ENCODE measurements around the gene NPAS2. TPM values are rescaled to one million over a fixed set of nuclear protein-coding genes. Genes with fewer than 3 reads are reported as not detected.

The NPAS2 gene
- total RNA-seq, 1 experiment from 2014 or later = 20.4 TPM

DNA sequence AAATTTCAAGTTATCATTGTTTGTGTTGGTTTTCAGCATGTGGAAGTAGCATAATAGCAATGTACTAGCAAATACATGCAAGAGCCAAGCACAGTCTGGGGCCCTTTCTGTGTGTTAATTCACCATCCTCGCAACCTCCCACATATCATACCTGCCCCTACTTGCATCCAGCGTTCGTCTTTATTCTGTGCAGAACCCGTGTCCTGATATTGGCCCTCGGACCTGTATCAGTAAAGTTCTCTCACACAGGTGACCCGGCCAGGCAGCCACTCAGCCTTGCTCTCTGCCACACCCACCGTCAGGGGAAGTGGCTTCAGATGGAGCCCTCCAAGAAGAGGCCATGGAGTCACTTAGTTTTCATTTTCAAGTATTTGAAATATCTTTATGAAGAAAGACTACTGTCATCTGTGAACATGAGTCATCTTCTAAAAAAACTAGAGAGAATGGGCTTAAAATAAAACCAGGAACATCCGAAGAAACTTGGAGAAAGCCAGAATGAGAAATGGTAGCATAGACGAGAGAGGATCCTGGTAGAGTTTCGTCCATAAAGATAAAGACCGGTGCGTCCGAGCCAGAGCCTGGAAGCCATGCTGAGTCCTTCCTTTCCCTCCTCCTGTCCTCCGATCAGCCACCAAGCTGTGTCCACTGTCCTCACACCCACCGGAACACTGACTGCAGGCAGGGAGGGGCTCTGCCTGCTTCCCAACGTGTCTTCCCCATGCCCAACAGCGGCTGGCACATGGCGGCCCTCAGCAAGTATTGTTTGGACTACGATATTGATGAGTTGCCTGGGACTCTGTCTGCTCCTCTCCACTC is 124.9 kb downstream of the NPAS2 start (continued):
- TF ChIP-seq, protein P1, sequence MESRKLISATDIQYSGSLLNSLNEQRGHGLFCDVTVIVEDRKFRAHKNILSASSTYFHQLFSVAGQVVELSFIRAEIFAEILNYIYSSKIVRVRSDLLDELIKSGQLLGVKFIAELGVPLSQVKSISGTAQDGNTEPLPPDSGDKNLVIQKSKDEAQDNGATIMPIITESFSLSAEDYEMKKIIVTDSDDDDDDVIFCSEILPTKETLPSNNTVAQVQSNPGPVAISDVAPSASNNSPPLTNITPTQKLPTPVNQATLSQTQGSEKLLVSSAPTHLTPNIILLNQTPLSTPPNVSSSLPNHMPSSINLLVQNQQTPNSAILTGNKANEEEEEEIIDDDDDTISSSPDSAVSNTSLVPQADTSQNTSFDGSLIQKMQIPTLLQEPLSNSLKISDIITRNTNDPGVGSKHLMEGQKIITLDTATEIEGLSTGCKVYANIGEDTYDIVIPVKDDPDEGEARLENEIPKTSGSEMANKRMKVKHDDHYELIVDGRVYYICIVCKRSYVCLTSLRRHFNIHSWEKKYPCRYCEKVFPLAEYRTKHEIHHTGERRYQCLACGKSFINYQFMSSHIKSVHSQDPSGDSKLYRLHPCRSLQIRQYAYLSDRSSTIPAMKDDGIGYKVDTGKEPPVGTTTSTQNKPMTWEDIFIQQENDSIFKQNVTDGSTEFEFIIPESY (IDR thresholded peaks at IDR 0.05; ENCODE audit: extremely low read depth, insufficient replicate concordance, low read length) = no peak
- TF ChIP-seq ZNF274 (IDR thresholded peaks at IDR 0.05; ENCODE audit: low read depth, low read length) (no peak), POLR2AphosphoS5 (IDR thresholded peaks at IDR 0.05; ENCODE audit: low read depth, low read length) (no peak), ATF3 (IDR thresholded peaks at IDR 0.05) (no peak)
- TF ChIP-seq, protein P2, sequence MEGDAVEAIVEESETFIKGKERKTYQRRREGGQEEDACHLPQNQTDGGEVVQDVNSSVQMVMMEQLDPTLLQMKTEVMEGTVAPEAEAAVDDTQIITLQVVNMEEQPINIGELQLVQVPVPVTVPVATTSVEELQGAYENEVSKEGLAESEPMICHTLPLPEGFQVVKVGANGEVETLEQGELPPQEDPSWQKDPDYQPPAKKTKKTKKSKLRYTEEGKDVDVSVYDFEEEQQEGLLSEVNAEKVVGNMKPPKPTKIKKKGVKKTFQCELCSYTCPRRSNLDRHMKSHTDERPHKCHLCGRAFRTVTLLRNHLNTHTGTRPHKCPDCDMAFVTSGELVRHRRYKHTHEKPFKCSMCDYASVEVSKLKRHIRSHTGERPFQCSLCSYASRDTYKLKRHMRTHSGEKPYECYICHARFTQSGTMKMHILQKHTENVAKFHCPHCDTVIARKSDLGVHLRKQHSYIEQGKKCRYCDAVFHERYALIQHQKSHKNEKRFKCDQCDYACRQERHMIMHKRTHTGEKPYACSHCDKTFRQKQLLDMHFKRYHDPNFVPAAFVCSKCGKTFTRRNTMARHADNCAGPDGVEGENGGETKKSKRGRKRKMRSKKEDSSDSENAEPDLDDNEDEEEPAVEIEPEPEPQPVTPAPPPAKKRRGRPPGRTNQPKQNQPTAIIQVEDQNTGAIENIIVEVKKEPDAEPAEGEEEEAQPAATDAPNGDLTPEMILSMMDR (IDR thresholded peaks at IDR 0.05 in 2 of 3, conservative IDR thresholded peaks at IDR 0.05 in 1 of 3; ENCODE audit: borderline replicate concordance in 1 of 3, insufficient read depth in 1 of 3, low read depth in 2 of 3, low read length in 2 of 3) = no peak

- H3K36me3 ChIP-seq (ENCODE audit: control insufficient read depth in 1 of 2, insufficient read depth in 2 of 2, low read length in 2 of 2) = no peaks in the 10 kb centered on the region
- H3K4me1 ChIP-seq (ENCODE audit: control insufficient read depth in 1 of 2, insufficient read depth in 2 of 2, low read length in 2 of 2) = no peaks in the 10 kb centered on the region
- H2AFZ ChIP-seq (ENCODE audit: low read depth, low read length, poor library complexity, severe bottlenecking) = no peak overlapping the region
- no peaks in the 10 kb centered on the region for H3K9me2 ChIP-seq (ENCODE audit: insufficient read depth)
- ATAC-seq = no peak
- RAD21 ChIA-PET (ENCODE audit: low non-redundant PET in 1 of 2, low total read pairs in 2 of 2, uncharacterized antibody in 2 of 2, unreplicated experiment in 2 of 2) = no interaction called here
- H3K27me3 ChIP-seq (ENCODE audit: insufficient read depth, low read length) = no peaks in the 10 kb centered on the region
- H4K20me1 ChIP-seq (ENCODE audit: insufficient read depth) = no peaks in the 10 kb centered on the region
- H3K9me3 ChIP-seq (ENCODE audit: control insufficient read depth in 1 of 2, insufficient read depth in 1 of 2, low read depth in 1 of 2, low read length in 2 of 2) = no peaks in the 10 kb centered on the region
- TF ChIP-seq ZFX (IDR thresholded peaks at IDR 0.05) = no peak
- TF ChIP-seq POLR2AphosphoS5 (IDR thresholded peaks at IDR 0.05; ENCODE audit: low read depth, low read length) = no peak
- H3K27ac ChIP-seq (ENCODE audit: low read depth, low read length) = no peak overlapping the region
- H3K9ac ChIP-seq (ENCODE audit: low read length) = no peak overlapping the region
- no peaks in the 10 kb centered on the region for H3K79me2 ChIP-seq (ENCODE audit: insufficient read depth, low read length)
- intact Hi-C loops (cut with micrococcal nuclease) = no loop called here
- no peak for DNase-seq (ENCODE audit: low read depth, low spot score)
- no peak overlapping the region for H3K4me3 ChIP-seq (replicated peaks in 1 of 2; ENCODE audit: low read depth in 1 of 2, low read length in 2 of 2)
- CTCF ChIA-PET = no interaction called here
- no TSS peak for BruUV-seq (replicated peaks)
- no peak overlapping the region for H3K4me2 ChIP-seq (ENCODE audit: low read length)
- POLR2A ChIA-PET = no interaction called here
These were observed 125.4 kb downstream of the NPAS2 start for GRCh38 chr2:100945433-100945740.

Data from HCT116 (cell line).